Peyer's patch (tissue), 4 donors: Measurements from ENCODE around the gene BAAT. TPM values are rescaled to one million over a fixed set of nuclear protein-coding genes. Genes with fewer than 3 reads are reported as not detected.
"Not testable (repeated sequence)": the region's sequence is repeated elsewhere in the genome, so short reads cannot be mapped to it uniquely, and the experiment has no call there.

Experiments
- DNase-seq, 3 donors: peaks; one replicate each; pipeline ENCODE4 v3.0.0-alpha.2; 2017 to 2019
- H3K27ac ChIP-seq, 4 donors: fragments of 200-600 bp; sonication (generic); one replicate each; pipeline ENCODE4 v1.5.1; 2016 to 2019
- H3K27me3 ChIP-seq, 2 donors: fragments of 200-600 bp; sonication (generic); one replicate each; pipeline ENCODE4 v1.5.1; 2019
- H3K36me3 ChIP-seq, 3 donors: fragments of 200-600 bp; sonication (generic); one replicate each; pipeline ENCODE4 v1.5.1; 2016 to 2019
- H3K4me1 ChIP-seq, 4 donors: fragments of 200-600 bp; sonication (generic); one replicate each; pipeline ENCODE4 v1.5.1; 2016 to 2019
- H3K4me3 ChIP-seq, 4 donors: fragments of 200-600 bp; sonication (generic); 1 replicate in 3 of 4; 2 replicates in 1 of 4; pipeline ENCODE4 v1.5.1; 2016 to 2019; ENCODE audit warnings: mild to moderate bottlenecking in 1 of 4
- H3K9me3 ChIP-seq, 4 donors: fragments of 200-600 bp; sonication (generic); one replicate each; pipeline ENCODE4 v1.5.1; 2016 to 2019; ENCODE audit warnings: mild to moderate bottlenecking in 1 of 4
- CTCF ChIP-seq, 6 experiments: fragments of 450-650 bp in 4 of 6; fragments of 200-600 bp in 2 of 6; sonication (generic) in 1 of 6; IDR thresholded peaks; one replicate each; pipeline ENCODE4 v1.5.1; 2017 to 2019; ENCODE audit warnings: antibody characterized with exemption in 6 of 6, mild to moderate bottlenecking in 3 of 6, moderate library complexity in 1 of 6
- POLR2A ChIP-seq, 2 donors: fragments of 450-650 bp; IDR thresholded peaks; one replicate each; pipeline ENCODE4 v1.5.1; 2017; ENCODE audit warnings: antibody characterized with exemption in 2 of 2, mild to moderate bottlenecking in 2 of 2, moderate library complexity in 2 of 2
- total RNA-seq, 4 donors: library from RNA; depleted of rRNA; stranded (reverse); fragments of >200 nt; gene quantifications; one replicate each; pipeline ENCODE4 v1.1.0, GENCODE V29; 2016

BAAT gene
- total RNA-seq, 4 donors from 2014 or later = 1.2 TPM; not detected in 3

GRCh38 chr9:101336091-101336490 lies 48.7 kb downstream of the BAAT start:
- Histone ChIP-seq H3K4me1 (no peaks in the 10 kb centered on the region), H3K27me3 (no peaks in the 10 kb centered on the region), H3K27ac (no peak overlapping the region), H3K4me3 (no peak overlapping the region), H3K9me3 (no peaks in the 10 kb centered on the region), H3K36me3 (no peaks in the 10 kb centered on the region)
- TF ChIP-seq POLR2A (IDR thresholded peaks at IDR 0.05) = no peak
- no peak for TF ChIP-seq CTCF (IDR thresholded peaks at IDR 0.05)
- DNase-seq = no peak

- no peak for DNase-seq
- Histone ChIP-seq H3K4me1 (no peaks in the 10 kb centered on the region), H3K9me3 (no peaks in the 10 kb centered on the region), H3K27me3 (no peaks in the 10 kb centered on the region), H3K27ac (no peak overlapping the region), H3K36me3 (no peaks in the 10 kb centered on the region), H3K4me3 (no peak overlapping the region)
- TF ChIP-seq CTCF (IDR thresholded peaks at IDR 0.05) = no peak
- no peak for TF ChIP-seq POLR2A (IDR thresholded peaks at IDR 0.05)
These were observed 50.7 kb downstream of the BAAT start for GRCh38 chr9:101333926-101334702.

- Histone ChIP-seq H3K27me3 (no peaks in the 10 kb centered on the region), H3K36me3 (no peaks in the 10 kb centered on the region), H3K9me3 (no peaks in the 10 kb centered on the region), H3K27ac (no peak overlapping the region), H3K4me3 (no peak overlapping the region), H3K4me1 (no peaks in the 10 kb centered on the region)
- DNase-seq = no peak
- TF ChIP-seq POLR2A (IDR thresholded peaks at IDR 0.05) (no peak), CTCF (IDR thresholded peaks at IDR 0.05) (no peak)
These were observed 51.3 kb downstream of the BAAT start for GRCh38 chr9:101333490-101333889.

- Histone ChIP-seq H3K4me1 (no peaks in the 10 kb centered on the region), H3K27ac (no peak overlapping the region), H3K4me3 (no peak overlapping the region), H3K36me3 (no peaks in the 10 kb centered on the region), H3K27me3 (no peaks in the 10 kb centered on the region), H3K9me3 (no peaks in the 10 kb centered on the region)
- no peak for DNase-seq
- TF ChIP-seq POLR2A (IDR thresholded peaks at IDR 0.05) (no peak), CTCF (IDR thresholded peaks at IDR 0.05) (no peak)
These were observed 52.4 kb downstream of the BAAT start for GRCh38 chr9:101332362-101332761.

- H3K4me3 ChIP-seq, H3K36me3 ChIP-seq, H3K9me3 ChIP-seq, H3K27me3 ChIP-seq, DNase-seq, H3K4me1 ChIP-seq: not testable (repeated sequence)
- peak overlapping the region in 1 of 4 donors; percentile 9 for H3K27ac ChIP-seq
These were observed 57.3 kb downstream of the BAAT start for GRCh38 chr9:101327422-101327909.

GRCh38 chr9:101326501-101326900 lies 58.3 kb downstream of the BAAT start:
- no peak for DNase-seq
- H3K4me1 ChIP-seq = no peaks in the 10 kb centered on the region
- no peak overlapping the region for H3K27ac ChIP-seq
- TF ChIP-seq POLR2A (IDR thresholded peaks at IDR 0.05) (no peak), CTCF (IDR thresholded peaks at IDR 0.05) (no peak)
- H3K9me3 ChIP-seq = peaks cover 0 to 3% (median 0%) of the 10 kb centered on the region in 4 donors
- peak overlapping the region in 1 of 4 donors; percentile 8 for H3K4me3 ChIP-seq
- H3K36me3 ChIP-seq = no peaks in the 10 kb centered on the region
- H3K27me3 ChIP-seq = no peaks in the 10 kb centered on the region
